Cardiac muscle cell (in vitro differentiated cells and primary cell): ENCODE results near the gene MTFR1L. TPM values are rescaled to one million over a fixed set of nuclear protein-coding genes. Genes with fewer than 3 reads are reported as not detected.
A peak's percentile ranks its signal among the peaks of the same experiment; 100 is the strongest.

Experiments used
- DNase-seq, 2 donors: peaks; one replicate each; pipeline versions ENCODE4 v3.0.0 to v3.0.0-alpha.2; 2010 to 2017; ENCODE audit warnings: low read depth in 1 of 2, low spot score in 1 of 2
- H3K27ac ChIP-seq: fragments of 200-600 bp; sonication (generic); 2 replicates; pipeline ENCODE4 v1.5.1; 2016
- H3K27me3 ChIP-seq: fragments of 200-600 bp; sonication (generic); 2 replicates; pipeline ENCODE4 v1.6.0; 2016; ENCODE audit warnings: control low read depth
- H3K36me3 ChIP-seq: fragments of 200-600 bp; sonication (generic); 2 replicates; pipeline ENCODE4 v1.5.1; 2016; ENCODE audit warnings: control low read depth
- H3K4me1 ChIP-seq: fragments of 200-600 bp; sonication (generic); 2 replicates; pipeline ENCODE4 v1.8.1; 2017; ENCODE audit warnings: low read depth, mild to moderate bottlenecking, mixed run types
- H3K4me3 ChIP-seq: fragments of 200-600 bp; sonication (generic); 2 replicates; pipeline ENCODE4 v1.5.1; 2016; ENCODE audit warnings: mild to moderate bottlenecking
- H3K9me3 ChIP-seq: fragments of 200-600 bp; sonication (generic); 2 replicates; pipeline ENCODE4 v1.5.1; 2017; ENCODE audit warnings: low read depth, mild to moderate bottlenecking, control low read depth
- CTCF ChIP-seq: IDR thresholded peaks from 2 replicates; pipeline ENCODE4 v1.5.1; 2012; ENCODE audit warnings: low read depth, mild to moderate bottlenecking, low read length
- polyA plus RNA-seq: library from polyadenylated mRNA; unstranded; fragments of >200 nt; fragmentation: Nextera tagmentation; extraction: Ambion mirVana; gene quantifications from 2 replicates; pipeline ENCODE4 v1.2.1, GENCODE V29; 2016
- total RNA-seq: library from RNA; depleted of rRNA; stranded (reverse); fragments of >200 nt; gene quantifications from 2 replicates; pipeline ENCODE4 v1.2.3, GENCODE V29; 2016

MTFR1L gene
- total and polyA plus RNA-seq, 2 experiments from 2014 or later = 158 to 266 TPM

GRCh38 chr1:25820247-25821111 is 725 bp downstream of the MTFR1L start:
- Histone ChIP-seq H3K4me3 (peak overlapping the region; percentile 76), H3K27ac (peak overlapping the region; percentile 95), H3K36me3 (no peaks in the 10 kb centered on the region), H3K4me1 (peaks cover 37% of the 10 kb centered on the region), H3K9me3 (no peaks in the 10 kb centered on the region), H3K27me3 (no peaks in the 10 kb centered on the region)
- TF ChIP-seq CTCF = no peak
- DNase-seq = peak; percentile 51 to 71

DNA sequence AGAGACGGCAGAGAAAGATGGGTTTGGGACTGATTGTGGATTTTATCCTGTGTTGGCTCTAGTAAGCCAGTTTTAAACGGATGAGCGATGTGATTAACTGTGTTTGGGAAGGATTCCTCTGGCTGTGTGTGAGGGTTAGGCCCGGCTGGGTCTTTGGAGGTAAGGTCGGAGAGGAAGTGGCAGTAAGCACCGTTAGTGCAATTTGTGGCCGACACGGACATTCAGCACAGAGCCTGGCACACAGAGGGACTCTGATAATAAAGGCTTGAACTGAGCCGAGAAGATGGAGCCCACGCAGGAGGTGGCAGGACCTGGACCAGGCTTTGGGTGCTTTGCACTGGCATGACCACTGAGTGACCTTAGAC is 1.3 kb downstream of the MTFR1L start:
- no peak for DNase-seq
- H3K9me3 ChIP-seq = no peaks in the 10 kb centered on the region
- H3K4me3 ChIP-seq = peak overlapping the region; percentile 76
- H3K27ac ChIP-seq = peak overlapping the region; percentile 95
- no peaks in the 10 kb centered on the region for H3K27me3 ChIP-seq
- no peaks in the 10 kb centered on the region for H3K36me3 ChIP-seq
- no peak for TF ChIP-seq CTCF
- peaks cover 37% of the 10 kb centered on the region for H3K4me1 ChIP-seq

GRCh38 chr1:25821630-25822091 is 1.9 kb downstream of the MTFR1L start:
- no peaks in the 10 kb centered on the region for H3K9me3 ChIP-seq
- H3K27ac ChIP-seq = peak overlapping the region; percentile 95
- no peak for TF ChIP-seq CTCF
- peaks cover 37% of the 10 kb centered on the region for H3K4me1 ChIP-seq
- peaks cover 3% of the 10 kb centered on the region for H3K36me3 ChIP-seq
- H3K27me3 ChIP-seq = no peaks in the 10 kb centered on the region
- peak overlapping the region; percentile 76 for H3K4me3 ChIP-seq
- DNase-seq = peak in 1 of 2 donors; percentile 32

DNA sequence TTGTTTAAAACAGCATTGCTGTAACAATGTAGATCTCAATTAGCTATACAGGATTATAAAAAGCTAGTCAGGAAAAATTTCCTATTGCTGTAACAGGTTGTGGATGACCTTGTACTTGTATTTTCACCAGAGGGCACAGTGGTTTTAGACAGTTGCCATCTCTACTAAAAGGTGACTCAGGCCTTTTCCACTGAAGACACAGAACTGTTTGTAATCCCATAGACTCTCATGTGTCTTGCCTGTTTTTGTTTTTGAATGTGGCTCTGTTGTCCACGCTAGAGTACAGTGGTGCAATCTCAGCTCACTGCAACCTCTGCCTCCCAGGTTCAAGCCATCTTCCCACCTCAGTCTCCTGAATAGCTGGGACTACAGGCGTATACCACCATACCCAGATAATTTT is 5.9 kb downstream of the MTFR1L start:
- no peaks in the 10 kb centered on the region for H3K9me3 ChIP-seq
- H3K36me3 ChIP-seq = peaks cover 29% of the 10 kb centered on the region
- H3K4me3 ChIP-seq = no peak overlapping the region
- no peak overlapping the region for H3K27ac ChIP-seq
- DNase-seq = no peak
- peaks cover 34% of the 10 kb centered on the region for H3K4me1 ChIP-seq
- H3K27me3 ChIP-seq = no peaks in the 10 kb centered on the region
- TF ChIP-seq CTCF = no peak

- no peak for TF ChIP-seq CTCF
- Histone ChIP-seq H3K27ac (no peak overlapping the region), H3K4me1 (peaks cover 26% of the 10 kb centered on the region), H3K4me3 (no peak overlapping the region), H3K36me3 (peaks cover 38% of the 10 kb centered on the region), H3K27me3 (no peaks in the 10 kb centered on the region), H3K9me3 (no peaks in the 10 kb centered on the region)
- DNase-seq = no peak
These were observed 6.8 kb downstream of the MTFR1L start for GRCh38 chr1:25826571-25826970.
